GM10248 (cell line): ENCODE data around the gene C20orf141.

Source experiments
- CTCF ChIA-PET: fragments of 300-600 bp; sonication (Branson Sonifier 250); formaldehyde crosslinking; extraction: SDS; loops from one replicate; lab custom pipeline; 2021; ENCODE audit warnings: antibody characterized with exemption; lab: Yijun Ruan, JAX
- POLR2A ChIA-PET: fragments of 350-650 bp; sonication (Branson Sonifier 250); formaldehyde crosslinking; extraction: SDS; loops from one replicate; lab custom pipeline; 2020; ENCODE audit warnings: antibody characterized with exemption; lab: Yijun Ruan, JAX
- DNase-seq: peaks from one replicate; pipeline ENCODE4 v3.0.0; 2012; ENCODE audit errors: extremely low spot score
- TF ChIP-seq, protein P1 (sequence below): IDR thresholded peaks from 2 replicates; pipeline ENCODE4 v1.5.1; 2012; ENCODE audit warnings: mild to moderate bottlenecking, low read depth; ENCODE audit errors: extremely low read depth, missing control alignments, control extremely low read depth

The C20orf141 gene

GRCh38 chr20:2833761-2834160 lies 19.0 kb downstream of the C20orf141 start:
- ChIA-PET POLR2A (no interaction called here), CTCF (interaction anchor here (1.6 kb wide), 1 partner anchor 17 kb away, joined by 3 read pairs; the partner anchor contains the start of gene TMEM239)
- DNase-seq: no peak
- TF ChIP-seq, protein P1, sequence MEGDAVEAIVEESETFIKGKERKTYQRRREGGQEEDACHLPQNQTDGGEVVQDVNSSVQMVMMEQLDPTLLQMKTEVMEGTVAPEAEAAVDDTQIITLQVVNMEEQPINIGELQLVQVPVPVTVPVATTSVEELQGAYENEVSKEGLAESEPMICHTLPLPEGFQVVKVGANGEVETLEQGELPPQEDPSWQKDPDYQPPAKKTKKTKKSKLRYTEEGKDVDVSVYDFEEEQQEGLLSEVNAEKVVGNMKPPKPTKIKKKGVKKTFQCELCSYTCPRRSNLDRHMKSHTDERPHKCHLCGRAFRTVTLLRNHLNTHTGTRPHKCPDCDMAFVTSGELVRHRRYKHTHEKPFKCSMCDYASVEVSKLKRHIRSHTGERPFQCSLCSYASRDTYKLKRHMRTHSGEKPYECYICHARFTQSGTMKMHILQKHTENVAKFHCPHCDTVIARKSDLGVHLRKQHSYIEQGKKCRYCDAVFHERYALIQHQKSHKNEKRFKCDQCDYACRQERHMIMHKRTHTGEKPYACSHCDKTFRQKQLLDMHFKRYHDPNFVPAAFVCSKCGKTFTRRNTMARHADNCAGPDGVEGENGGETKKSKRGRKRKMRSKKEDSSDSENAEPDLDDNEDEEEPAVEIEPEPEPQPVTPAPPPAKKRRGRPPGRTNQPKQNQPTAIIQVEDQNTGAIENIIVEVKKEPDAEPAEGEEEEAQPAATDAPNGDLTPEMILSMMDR: no peak

DNA sequence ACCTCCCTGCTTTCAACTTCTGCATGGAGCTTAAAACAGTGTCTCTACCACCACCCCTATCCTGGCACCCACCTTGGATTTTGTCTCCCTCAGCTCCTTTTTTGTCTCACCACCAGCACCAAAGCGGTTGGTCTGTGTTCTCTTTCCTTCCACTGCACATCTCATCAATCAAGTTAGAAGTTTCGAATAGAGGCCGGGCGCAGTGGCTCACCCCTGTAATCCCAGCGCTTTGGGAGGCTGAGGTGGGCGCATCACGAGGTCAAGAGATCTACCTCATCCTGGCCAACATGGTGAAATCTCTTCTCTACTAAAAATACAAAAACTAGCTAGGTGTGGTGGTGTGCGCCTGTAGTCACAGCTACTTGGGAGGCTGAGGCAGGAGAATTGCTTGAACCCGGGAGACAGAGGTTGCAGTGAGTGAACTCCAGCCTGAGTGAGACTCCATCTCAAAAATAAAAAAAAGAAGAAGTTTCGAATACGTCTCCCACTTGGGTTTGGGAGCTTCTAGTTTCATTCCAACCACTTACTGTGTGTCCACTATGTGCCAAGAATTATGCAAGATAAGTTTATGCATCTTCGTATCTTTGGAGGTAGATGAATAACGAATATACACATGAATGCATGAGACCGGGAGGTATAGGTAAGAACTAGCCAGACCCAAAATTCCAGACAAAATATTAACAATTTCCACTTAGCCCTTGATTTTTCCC lies 19.8 kb downstream of the C20orf141 start:
- no peak for DNase-seq
- TF ChIP-seq, protein P1: no peak
- POLR2A ChIA-PET: no interaction called here
- CTCF ChIA-PET: interaction anchor here (0.6 to 1.6 kb wide), 2 partner anchors 18 to 482 kb away, joined by 3 read pairs; partner anchors contain the start of gene TMEM239

- ChIA-PET CTCF (no interaction called here), POLR2A (no interaction called here)
- no peak for DNase-seq
- TF ChIP-seq, protein P1: no peak
These were observed 20.6 kb downstream of the C20orf141 start for GRCh38 chr20:2835331-2835796.

DNA sequence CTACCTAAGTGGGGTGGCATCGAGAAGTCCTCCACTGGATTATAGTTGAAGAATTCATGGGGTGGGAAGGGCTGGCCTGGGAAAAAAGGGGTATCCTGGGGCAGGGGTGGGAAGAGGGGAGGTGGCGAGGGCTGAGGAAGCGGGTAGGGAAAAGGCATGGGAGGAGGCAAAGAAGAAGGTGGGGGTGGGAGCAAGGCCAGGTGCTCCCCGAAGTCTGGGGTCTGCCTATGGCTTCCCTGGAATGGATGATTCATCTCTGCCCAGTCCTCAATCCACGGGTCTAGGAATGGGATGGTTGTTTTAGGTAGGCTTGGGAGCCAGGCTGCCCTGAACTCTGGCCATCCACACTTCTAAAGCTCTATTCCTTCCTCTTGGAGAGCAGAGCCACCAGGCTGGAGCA lies 21.2 kb downstream of the C20orf141 start:
- ChIA-PET CTCF (interaction anchor here (1.0 kb wide), 1 partner anchor 16 kb away, joined by 4 read pairs; no protein-coding TSS in a partner anchor), POLR2A (no interaction called here)
- DNase-seq: no peak
- TF ChIP-seq, protein P1: no peak

GRCh38 chr20:2837221-2837960 lies 22.6 kb downstream of the C20orf141 start:
- TF ChIP-seq, protein P1: no peak
- ChIA-PET POLR2A (no interaction called here), CTCF (interaction anchor here (1.0 kb wide), 1 partner anchor 15 kb away, joined by 3 read pairs; no protein-coding TSS in a partner anchor)
- DNase-seq: no peak

GRCh38 chr20:2838170-2838797 lies 23.5 kb downstream of the C20orf141 start:
- TF ChIP-seq, protein P1: no peak
- DNase-seq: peak; percentile 18
- CTCF ChIA-PET: interaction anchor here (1.0 to 1.7 kb wide), 4 partner anchors 11 to 85 kb away, joined by 3 to 5 read pairs (median 5); no protein-coding TSS in a partner anchor
- POLR2A ChIA-PET: interaction anchor here (0.6 kb wide), 1 partner anchor 263 kb away, joined by 6 read pairs; no protein-coding TSS in a partner anchor
